GM18861 (cell line): ENCODE data around the gene C10orf90.
"Not testable (repeated sequence)": the region's sequence is repeated elsewhere in the genome, so short reads cannot be mapped to it uniquely, and the experiment has no call there.

Experiments used
- ATAC-seq: cut with Tn5 transposase; IDR thresholded peaks from one replicate; pipeline ENCODE4 v1.9.1; 2021; ENCODE audit not compliant: unreplicated experiment

C10orf90 gene

DNA sequence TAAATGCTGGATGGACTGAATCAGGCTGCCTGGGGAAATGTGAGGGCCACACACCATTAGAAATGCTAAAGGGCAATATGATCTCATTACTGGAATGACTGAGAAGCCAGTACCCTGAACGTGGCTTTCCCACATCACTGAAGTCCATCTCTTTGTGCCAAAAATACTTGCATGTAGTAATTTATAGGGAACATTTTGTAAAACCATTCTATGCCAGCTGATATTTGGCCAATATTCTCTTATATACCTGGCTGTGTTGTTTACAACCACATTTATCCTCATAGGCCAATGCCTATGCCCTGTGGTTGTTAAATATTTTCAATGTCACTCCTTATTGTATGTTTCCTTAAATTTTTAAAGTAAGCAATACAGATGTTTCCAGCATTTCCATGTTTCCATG lies 111.6 kb downstream of the C10orf90 start:
- ATAC-seq = no peak

DNA sequence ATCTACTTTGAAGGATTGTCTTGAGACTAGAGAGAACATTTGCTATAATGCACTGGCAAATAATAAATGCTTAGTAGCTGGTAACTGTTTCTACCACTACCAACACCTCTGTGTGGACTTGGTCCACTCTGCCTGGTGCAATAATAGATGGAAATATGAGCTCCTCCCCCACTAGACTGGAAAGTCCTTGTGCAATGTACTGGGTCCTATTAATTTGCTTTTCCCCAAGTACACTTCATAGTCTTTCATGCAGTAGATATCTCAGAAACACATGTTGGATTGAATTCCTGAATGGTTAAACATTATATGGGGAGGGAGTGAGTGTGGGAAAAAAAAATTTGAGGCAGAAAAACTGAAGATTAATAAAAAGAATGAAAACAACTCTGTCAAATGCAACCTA lies 119.3 kb downstream of the C10orf90 start:
- ATAC-seq = no peak

DNA sequence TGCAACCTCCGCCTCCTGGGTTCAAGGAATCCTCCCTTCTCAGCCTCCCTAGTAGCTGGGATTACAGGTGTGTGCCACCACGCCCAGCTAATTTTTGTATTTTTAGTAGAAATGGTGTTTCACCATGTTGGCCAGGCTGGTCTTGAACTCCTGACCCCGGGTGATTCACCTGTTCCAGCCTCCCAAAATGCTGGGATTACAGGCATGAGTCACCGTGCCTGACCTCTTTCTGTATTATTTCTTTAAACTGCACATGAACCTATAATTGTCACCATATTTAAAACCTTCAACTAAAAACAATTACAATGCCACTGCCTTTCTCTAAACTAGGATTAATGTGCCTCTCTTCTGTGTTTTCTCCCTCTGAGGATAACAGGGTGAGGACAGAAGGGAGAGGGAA lies 119.9 kb downstream of the C10orf90 start:
- ATAC-seq = not testable (repeated sequence)

DNA sequence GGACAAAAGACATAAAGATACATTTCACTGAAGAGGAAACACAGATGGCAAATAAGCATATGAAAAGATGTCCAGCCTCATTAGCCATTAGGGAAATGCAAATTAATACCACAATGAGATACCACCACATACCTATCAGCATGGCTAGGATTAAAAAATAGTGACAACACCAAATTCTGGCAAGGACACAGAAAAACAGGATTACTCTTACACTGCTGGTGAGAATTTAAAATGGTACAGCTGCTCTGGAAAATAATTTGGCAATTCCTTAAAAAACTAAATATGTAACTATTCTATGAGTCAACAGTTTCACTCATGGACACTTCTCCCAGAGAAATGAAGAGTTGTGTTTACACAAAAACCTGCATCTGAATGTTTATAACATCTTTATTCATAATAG lies 121.1 kb downstream of the C10orf90 start:
- no peak for ATAC-seq

DNA sequence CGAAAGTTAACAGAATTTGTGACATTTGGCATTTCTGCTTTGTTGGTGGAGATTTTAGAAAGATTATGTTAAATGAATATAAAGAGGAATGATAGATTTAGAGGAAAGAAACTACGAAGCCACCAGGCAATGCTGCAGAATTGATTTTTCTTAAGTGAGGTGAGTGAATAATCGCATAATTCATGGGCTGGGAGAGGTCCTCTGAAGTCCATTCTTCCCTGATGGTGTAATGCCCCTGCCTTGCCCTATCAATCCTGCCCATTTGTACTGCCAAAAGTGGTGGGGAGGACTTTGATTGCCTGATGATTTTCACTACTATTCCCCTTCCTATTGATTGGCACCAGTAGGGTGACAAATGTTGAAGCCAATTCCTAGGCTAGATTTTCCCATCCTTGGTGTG lies 125.9 kb downstream of the C10orf90 start:
- no peak for ATAC-seq

DNA sequence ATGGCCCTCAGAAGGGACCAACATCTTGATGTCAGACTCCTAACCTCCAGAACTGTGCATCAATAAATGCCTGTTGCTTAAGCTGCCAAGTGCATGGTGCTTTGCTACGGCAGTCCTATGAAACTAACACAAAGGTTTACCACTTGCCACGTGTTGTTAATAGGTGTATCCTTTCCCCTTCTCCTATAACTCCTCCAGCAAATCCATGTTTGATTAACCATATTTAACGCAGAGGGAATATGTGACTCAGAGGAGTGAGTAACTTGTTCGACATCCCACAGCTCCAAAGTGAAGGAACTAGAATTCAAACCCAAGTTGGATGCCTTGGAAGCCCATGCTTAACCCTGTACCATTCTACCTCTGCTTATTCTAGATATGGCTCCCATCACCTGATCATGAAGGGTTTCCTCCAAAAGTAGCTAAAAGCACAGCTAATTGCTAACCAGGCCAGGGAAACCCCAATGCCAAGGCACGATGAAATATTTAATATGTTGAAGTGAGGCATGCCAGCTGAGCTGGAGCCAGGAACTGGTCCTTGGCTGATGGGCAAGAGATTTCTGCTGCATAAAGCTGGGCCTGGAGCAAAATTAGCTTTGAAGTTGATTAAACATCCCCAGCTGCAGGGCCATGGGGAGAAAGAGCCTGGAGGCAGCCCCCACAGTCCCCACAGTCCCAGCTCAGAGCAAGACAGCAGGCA lies 131.9 kb downstream of the C10orf90 start:
- no peak for ATAC-seq

DNA sequence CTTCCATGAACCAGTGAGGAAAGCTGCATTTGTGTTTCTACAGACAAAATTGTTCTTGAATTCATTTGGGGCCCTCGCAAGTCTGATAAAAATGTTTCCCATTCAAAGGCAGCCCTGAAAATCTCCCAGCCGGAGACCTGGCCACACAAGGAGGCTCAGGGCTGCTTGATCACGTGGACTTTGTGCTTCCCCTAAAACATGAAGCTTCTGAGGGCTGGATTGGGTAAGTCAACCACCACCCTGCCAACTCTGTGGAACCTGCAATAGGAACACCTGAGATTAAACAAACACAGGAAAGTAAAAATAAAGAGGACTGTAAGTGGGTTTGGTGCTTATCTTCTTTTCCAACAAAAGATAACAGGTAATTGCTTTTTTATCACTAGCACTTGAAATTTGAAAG lies 133.8 kb downstream of the C10orf90 start:
- no peak for ATAC-seq

DNA sequence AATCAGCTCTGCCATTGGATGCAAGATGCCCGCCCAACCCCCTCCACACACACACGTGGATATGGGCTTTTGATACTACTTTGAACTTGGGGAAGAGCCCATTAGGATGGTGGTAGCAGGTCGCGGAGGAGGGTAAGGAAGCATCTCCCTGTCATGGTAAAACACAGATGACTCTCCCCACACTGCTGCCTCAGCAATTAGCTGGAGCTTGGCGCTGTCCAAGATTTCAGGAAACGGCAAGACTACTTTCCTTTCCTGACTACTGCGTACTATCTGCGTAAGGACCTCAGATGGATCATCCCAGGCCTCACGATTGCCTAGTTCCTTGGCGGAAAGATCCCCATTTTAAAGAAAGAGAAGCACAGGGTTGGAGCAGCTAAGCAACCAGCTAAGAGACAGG lies 134.3 kb downstream of the C10orf90 start:
- ATAC-seq = no peak

DNA sequence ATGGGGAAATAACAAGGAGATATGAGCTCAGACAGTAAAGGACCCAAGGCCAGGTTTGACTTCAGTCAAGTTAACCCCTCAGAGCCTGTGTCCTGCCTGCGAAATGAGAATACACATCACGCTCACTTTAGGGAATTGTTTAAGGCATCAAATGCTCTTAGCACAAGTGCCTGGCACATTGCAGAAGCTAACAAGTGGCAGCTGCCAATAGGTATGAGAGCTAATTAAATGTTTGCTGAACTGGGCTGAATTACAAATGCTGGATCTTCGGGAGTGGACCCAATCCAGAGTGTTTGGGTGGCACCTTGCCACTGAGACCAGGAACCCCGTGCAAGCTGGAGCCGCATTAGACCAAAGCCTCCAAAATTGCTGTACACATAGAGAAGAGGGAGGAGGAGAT lies 136.8 kb downstream of the C10orf90 start:
- ATAC-seq = no peak

DNA sequence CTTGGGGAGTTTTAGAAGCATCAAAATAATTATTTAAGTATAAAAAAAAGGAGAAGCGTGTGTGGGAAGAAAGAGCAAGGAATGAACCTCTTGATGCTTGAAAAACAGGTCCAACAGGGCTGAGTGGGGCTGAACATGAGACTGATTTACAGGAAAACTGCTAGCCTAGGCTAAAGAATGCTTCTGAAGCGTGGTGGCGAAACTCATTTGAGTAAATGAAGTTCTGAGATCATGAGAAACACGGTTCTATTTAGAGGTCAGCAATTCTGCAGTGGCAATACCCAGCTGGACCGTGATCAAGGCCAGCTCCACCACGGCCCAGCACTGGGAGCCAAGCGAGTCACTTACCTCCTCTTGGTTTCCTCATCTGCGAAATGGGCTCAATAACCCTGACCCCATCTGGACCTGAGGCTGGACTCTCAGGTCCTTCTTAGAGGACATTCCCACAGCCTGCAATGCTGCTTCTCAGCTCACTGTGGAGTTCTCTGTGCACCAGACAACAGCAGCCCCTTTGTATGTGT lies 142.1 kb downstream of the C10orf90 start:
- no peak for ATAC-seq

DNA sequence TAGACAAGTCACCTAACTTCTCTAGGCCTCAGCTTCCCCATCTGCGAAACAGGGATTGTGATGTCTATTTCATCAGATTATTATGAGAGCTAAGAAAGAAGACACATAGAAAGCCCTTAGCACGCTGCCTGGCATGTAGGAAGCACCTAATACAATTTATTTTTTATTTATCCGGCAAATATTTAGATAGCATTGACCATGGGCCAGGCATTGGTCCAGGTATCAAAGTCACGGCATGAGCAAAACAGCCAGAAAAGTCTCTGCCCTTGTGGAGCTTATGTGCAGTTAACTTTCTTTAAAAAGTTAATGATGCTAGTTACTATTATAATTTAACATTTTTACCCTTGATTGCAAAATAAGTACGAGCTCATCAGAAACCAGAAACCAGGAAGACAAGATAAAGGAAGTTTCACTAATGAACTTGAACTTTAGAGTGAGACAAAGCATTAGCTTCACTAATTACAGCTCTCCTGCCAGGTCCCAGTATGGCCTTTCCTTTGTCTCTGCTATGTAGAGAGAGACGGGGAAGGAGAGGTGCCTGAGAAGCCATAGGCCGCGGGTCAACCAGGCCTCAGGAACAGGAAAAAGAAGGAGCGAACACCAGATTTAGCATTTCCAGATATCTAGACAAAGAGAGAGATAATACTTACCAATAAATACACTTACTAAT lies 142.7 kb downstream of the C10orf90 start:
- no peak for ATAC-seq

DNA sequence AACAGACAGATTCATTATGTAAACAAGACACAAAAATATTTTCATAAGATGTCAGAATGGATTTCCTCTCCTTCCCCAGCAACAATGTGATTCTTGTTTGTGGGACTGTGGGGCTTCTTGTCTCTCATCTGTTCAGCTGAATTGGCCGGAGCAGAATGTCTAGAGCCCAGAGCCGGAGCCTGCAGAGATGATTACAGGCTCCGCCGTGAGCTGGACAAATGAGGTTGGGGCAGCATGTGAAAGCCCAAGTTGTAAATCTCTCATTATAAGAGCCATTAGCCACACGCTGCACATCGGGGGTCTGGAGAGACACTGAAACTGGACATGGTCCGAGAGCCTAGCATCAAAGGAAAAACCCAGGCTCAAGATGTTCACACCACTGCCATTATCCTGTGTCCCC lies 145.2 kb downstream of the C10orf90 start:
- no peak for ATAC-seq

DNA sequence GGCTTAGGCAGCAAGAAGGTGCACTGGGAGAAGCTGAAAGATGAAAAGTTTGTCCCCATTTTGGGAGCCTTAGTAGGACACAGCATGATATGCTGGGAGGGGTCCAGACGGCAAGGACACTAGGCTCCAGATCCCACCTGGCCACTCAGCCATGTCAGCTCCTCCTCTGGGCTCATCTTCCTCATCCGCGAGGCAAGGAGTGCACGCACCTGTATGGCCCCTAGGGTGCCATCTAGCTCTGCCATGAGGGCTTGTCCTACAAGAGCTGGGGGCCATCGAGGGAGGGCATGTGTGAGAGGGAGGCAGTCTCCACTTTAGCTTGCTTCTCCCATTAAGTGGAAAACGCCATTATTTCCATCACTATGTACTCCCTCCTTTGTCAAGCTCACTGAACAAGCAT lies 146.0 kb downstream of the C10orf90 start:
- ATAC-seq = no peak

DNA sequence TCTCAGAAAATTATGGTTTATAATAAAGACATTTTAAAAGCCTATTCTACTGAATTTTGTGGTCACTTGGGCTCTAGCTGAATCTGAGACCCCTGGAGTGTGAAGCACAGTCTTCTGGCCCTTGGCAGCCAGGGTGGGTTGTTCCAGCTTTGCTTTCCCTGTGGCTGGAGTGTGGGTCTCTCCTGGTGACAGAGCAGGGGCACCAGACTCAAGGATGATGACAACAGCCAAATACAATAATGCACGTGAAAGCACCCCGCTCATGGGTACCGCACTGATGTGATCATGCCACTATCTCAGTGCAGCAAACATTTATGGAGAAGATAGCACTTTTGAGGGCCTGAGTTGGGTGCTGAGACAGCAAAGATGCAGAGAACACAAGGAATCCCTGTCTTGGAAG lies 147.4 kb downstream of the C10orf90 start:
- ATAC-seq = no peak

DNA sequence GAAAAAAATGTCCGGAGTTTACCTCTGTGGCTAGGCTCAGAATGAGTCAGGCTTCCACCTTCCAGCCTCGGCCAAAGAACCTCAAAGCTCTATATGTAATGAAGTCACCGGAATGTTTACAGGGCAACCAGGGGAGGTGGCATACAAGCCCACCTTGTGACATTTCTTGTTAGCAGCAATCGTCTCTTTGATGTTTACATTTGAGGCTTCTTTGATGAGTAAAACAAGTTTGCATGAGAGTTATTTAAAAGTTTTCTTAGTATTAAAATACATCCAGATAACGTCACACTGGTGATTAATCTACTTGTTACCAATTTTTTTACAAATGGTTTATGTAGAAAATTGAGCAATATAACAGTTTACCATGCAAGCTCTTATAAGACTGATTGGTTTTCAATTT lies 149.1 kb downstream of the C10orf90 start:
- ATAC-seq = no peak

DNA sequence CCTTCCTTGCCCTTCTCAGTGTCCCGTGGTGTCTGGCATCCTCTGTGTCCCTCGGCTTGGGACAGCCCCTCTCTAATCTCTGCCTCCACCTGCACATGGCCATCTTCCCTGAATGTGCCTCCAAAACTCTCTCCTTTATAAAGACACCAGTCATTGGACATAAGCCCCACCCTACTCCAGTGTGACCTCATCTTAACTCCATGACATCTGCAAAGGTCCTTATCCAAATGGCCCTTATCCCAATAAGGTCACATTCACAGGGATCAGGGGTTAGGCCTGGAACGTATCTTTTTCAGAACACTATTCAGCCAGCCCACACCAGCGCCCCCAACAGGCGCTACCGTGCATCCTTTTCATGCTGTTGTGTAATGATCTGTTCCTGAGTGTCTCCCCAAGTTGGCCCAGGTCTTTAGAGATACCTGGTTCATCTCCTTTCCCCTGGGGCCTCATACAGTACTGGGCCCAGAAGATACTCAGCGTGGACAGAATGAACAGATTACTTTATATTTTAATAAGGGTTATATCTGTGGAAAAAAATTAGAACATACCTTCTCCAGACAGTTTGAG lies 149.7 kb downstream of the C10orf90 start:
- no peak for ATAC-seq

DNA sequence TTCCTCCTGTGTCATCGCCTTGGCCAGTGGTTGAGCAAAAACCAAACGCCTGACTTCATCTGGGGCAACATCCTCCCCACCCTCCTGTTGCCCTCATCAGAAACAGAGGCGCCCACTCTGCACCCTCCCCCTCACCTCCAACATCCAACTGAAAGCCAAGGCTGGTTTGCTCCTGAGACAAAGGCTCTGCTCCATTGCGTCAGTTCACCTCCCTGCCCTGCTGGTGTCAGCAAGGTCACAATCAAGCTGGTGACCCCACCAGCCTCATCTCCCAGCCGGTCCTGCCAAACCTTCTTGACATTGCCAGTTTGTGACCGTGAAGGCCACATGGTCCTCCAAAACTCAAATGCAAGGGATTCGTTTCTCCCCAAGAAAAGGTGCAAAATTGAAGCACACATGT lies 150.5 kb downstream of the C10orf90 start:
- ATAC-seq = no peak

DNA sequence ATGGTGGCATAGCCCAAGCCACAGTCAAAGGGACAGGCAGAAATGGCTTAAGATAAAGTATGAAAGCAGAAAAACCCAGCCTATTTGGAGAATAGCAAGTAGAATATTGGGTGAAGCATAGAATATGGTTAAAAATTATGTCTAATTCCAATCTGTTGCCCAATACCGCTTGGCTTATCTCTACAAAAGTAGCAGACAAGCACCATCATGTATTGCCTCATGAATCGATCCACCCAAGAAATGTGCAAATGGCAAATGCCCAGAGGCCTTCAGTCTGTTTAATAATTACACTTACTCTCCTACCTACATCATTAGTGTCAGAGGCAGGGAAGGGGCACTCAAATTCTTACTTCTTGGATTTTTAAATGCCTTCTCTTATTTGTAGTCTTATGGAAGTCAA lies 151.3 kb downstream of the C10orf90 start:
- ATAC-seq = no peak

DNA sequence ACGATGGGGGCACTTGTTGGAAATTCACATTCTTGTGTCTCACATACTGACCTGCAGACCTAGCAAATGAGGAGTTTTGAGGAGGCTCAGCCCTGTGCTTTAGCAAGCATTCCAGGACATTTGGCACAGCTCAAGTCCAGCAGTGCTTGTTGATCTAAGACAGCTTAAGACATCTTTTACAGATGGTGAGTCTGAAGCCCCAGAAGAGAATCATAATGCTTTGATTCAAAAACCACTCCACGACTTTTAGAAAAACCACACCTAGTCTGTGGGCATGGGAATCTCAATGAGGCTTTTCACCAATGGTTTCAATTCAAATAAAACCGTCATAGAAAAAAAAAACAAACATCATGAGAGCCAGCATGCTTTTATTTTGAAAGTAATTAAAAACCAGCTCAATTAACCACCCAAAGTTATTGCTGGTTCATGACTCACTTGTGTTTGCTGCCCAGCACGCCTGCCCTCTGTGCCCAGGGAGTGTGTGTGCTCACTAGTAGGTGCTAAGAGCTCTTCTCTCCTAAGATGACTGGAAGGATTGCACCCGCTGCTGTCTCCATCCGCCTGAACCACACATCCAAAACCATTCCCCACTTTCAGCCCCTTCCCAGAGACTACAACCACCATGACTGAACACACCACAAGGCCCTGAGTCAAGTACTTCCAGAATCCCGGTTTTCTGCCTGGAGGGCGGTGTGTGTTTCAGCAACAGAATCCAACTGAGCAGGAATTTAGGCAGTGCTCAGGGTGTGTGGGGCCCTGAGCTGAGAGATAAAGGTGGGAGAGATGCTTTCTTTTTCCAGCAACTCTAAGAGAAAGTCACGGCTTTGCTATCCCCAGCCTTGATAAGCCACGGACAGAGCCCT lies 152.0 kb downstream of the C10orf90 start:
- no peak for ATAC-seq

DNA sequence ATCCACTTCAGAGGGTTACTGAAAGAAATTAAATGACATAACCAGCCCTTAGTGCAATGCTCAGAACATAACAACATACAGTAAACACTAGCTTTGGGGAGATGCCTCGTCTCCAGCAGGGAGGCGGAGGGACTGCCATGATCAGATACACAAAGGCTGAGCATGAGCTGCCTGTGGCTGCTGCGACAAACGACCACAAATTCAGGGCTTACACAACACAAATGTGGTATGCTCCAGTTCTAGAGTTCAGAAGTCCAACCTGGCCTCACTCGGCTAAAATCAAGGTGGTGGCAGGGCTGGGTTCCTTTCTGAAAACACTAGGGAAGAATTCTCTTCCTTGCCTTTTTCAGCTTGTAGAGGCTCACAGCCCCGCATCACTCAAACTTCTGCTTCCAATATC lies 154.0 kb downstream of the C10orf90 start:
- no peak for ATAC-seq

DNA sequence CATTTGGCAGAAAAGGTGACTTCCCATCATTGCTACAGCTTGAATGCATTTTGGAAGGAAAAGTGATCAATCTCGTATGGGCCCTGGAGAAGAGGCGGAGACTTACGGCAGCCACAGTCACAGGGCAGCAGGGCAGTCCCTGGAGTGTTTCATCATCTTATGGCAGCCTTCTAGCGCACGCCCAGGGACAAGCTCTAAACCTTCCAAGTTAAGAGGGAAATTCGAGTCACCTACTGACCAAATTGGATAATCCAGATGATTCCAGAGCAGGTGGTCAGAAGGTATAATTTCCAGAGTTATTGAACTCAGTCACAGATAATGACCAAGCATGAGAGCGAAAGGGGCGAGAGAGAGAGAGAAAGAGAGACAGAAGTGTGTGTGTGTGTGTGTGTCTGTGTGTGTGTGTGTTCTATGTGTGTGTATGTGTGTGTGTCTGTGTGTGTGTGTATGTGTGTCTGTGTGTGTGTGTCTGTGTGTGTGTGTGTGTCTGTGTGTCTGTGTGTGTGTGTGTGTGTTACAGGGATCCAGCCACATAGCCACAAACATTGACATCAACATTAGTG lies 158.5 kb downstream of the C10orf90 start:
- no peak for ATAC-seq
